ENCODE measurements around the gene FAU. TPM values are rescaled to one million over a fixed set of nuclear protein-coding genes. Genes with fewer than 3 reads are reported as not detected.
A peak's percentile ranks its signal among the peaks of the same experiment; 100 is the strongest.

The FAU gene
- total and polyA plus RNA-seq, 9 of the 15 experiments (the other 6 are each of a cell fraction or from before 2014, with no cell fraction given): 433 to 1,827 (median 942) TPM

- TF ChIP-seq, protein P1, sequence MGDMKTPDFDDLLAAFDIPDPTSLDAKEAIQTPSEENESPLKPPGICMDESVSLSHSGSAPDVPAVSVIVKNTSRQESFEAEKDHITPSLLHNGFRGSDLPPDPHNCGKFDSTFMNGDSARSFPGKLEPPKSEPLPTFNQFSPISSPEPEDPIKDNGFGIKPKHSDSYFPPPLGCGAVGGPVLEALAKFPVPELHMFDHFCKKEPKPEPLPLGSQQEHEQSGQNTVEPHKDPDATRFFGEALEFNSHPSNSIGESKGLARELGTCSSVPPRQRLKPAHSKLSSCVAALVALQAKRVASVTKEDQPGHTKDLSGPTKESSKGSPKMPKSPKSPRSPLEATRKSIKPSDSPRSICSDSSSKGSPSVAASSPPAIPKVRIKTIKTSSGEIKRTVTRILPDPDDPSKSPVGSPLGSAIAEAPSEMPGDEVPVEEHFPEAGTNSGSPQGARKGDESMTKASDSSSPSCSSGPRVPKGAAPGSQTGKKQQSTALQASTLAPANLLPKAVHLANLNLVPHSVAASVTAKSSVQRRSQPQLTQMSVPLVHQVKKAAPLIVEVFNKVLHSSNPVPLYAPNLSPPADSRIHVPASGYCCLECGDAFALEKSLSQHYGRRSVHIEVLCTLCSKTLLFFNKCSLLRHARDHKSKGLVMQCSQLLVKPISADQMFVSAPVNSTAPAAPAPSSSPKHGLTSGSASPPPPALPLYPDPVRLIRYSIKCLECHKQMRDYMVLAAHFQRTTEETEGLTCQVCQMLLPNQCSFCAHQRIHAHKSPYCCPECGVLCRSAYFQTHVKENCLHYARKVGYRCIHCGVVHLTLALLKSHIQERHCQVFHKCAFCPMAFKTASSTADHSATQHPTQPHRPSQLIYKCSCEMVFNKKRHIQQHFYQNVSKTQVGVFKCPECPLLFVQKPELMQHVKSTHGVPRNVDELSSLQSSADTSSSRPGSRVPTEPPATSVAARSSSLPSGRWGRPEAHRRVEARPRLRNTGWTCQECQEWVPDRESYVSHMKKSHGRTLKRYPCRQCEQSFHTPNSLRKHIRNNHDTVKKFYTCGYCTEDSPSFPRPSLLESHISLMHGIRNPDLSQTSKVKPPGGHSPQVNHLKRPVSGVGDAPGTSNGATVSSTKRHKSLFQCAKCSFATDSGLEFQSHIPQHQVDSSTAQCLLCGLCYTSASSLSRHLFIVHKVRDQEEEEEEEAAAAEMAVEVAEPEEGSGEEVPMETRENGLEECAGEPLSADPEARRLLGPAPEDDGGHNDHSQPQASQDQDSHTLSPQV (IDR thresholded peaks at IDR 0.05): no peak; the same call in none of the 2 replicates
- TF ChIP-seq, protein P2, sequence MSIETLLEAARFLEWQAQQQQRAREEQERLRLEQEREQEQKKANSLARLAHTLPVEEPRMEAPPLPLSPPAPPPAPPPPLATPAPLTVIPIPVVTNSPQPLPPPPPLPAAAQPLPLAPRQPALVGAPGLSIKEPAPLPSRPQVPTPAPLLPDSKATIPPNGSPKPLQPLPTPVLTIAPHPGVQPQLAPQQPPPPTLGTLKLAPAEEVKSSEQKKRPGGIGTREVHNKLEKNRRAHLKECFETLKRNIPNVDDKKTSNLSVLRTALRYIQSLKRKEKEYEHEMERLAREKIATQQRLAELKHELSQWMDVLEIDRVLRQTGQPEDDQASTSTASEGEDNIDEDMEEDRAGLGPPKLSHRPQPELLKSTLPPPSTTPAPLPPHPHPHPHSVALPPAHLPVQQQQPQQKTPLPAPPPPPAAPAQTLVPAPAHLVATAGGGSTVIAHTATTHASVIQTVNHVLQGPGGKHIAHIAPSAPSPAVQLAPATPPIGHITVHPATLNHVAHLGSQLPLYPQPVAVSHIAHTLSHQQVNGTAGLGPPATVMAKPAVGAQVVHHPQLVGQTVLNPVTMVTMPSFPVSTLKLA (conservative IDR thresholded peaks at IDR 0.05): peak in 1 of 2 experiments; percentile 38; a peak in 3 of 4 replicates
- TF ChIP-seq CREM (IDR thresholded peaks at IDR 0.05; ENCODE audit: low read depth) (0 out of 2 replicates have a peak, but pooled peaks have one; percentile 38), ZNF197 (CRISPR knock-in tag; IDR thresholded peaks at IDR 0.05; ENCODE audit: low read depth) (0 out of 2 replicates have a peak, but pooled peaks have one; percentile 64), TAL1 (IDR thresholded peaks at IDR 0.05) (no peak), MYC (IDR thresholded peaks at IDR 0.05; ENCODE audit: low read depth, low read length) (peak; percentile 45; the same call in 1 of the 2 replicates), MYC (CRISPR knock-in tag; IDR thresholded peaks at IDR 0.05; ENCODE audit: borderline replicate concordance, low read depth) (no peak; the same call in 1 of the 2 replicates), BHLHE40 (IDR thresholded peaks at IDR 0.05; ENCODE audit: low read length) (peak; percentile 26; the same call in 1 of the 2 replicates), CHD4 (IDR thresholded peaks at IDR 0.05; ENCODE audit: insufficient read depth, insufficient replicate concordance, low read depth, low read length, poor library complexity, severe bottlenecking) (no peak), MEIS2 (IDR thresholded peaks at IDR 0.05; ENCODE audit: partially characterized antibody) (no peak), CSDE1 (IDR thresholded peaks at IDR 0.05) (peak in 1 of 2 experiments; percentile 80; a peak in 2 of 4 replicates), MAZ (CRISPR knock-in tag; conservative IDR thresholded peaks at IDR 0.05 in 1 of 2, IDR thresholded peaks at IDR 0.05 in 1 of 2) (peak; percentile 32 to 52; a peak in 2 of 4 replicates), NR1H2 (CRISPR knock-in tag; IDR thresholded peaks at IDR 0.05) (no peak), STAG1 (CRISPR knock-in tag; IDR thresholded peaks at IDR 0.05; ENCODE audit: borderline replicate concordance) (no peak), MED1 (CRISPR knock-in tag; IDR thresholded peaks at IDR 0.05; ENCODE audit: borderline replicate concordance) (no peak), FOS (IDR thresholded peaks at IDR 0.05; ENCODE audit: extremely low read depth, insufficient read length) (peak; percentile 50), NELFE (IDR thresholded peaks at IDR 0.05; ENCODE audit: insufficient read depth, insufficient read length) (peak; percentile 52)
- TF ChIP-seq, protein P3, sequence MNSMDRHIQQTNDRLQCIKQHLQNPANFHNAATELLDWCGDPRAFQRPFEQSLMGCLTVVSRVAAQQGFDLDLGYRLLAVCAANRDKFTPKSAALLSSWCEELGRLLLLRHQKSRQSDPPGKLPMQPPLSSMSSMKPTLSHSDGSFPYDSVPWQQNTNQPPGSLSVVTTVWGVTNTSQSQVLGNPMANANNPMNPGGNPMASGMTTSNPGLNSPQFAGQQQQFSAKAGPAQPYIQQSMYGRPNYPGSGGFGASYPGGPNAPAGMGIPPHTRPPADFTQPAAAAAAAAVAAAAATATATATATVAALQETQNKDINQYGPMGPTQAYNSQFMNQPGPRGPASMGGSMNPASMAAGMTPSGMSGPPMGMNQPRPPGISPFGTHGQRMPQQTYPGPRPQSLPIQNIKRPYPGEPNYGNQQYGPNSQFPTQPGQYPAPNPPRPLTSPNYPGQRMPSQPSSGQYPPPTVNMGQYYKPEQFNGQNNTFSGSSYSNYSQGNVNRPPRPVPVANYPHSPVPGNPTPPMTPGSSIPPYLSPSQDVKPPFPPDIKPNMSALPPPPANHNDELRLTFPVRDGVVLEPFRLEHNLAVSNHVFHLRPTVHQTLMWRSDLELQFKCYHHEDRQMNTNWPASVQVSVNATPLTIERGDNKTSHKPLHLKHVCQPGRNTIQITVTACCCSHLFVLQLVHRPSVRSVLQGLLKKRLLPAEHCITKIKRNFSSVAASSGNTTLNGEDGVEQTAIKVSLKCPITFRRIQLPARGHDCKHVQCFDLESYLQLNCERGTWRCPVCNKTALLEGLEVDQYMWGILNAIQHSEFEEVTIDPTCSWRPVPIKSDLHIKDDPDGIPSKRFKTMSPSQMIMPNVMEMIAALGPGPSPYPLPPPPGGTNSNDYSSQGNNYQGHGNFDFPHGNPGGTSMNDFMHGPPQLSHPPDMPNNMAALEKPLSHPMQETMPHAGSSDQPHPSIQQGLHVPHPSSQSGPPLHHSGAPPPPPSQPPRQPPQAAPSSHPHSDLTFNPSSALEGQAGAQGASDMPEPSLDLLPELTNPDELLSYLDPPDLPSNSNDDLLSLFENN (IDR thresholded peaks at IDR 0.05; ENCODE audit: low read depth in 2 of 2, low read length in 2 of 2): peak in 1 of 2 experiments; percentile 75; a peak in 2 of 4 replicates
Observed at GRCh38 chr11:65170058-65170534, 48.2 kb upstream of the FAU start, which contains the start of gene SPDYC (continued).
